AML-193 (cell line): ENCODE results near the gene MIEF2.

Experiments
- DNase-seq, 2 experiments: peaks; one replicate each; lab custom pipeline; 2025; lab: John Stamatoyannopoulos, UW

Gene MIEF2

DNA sequence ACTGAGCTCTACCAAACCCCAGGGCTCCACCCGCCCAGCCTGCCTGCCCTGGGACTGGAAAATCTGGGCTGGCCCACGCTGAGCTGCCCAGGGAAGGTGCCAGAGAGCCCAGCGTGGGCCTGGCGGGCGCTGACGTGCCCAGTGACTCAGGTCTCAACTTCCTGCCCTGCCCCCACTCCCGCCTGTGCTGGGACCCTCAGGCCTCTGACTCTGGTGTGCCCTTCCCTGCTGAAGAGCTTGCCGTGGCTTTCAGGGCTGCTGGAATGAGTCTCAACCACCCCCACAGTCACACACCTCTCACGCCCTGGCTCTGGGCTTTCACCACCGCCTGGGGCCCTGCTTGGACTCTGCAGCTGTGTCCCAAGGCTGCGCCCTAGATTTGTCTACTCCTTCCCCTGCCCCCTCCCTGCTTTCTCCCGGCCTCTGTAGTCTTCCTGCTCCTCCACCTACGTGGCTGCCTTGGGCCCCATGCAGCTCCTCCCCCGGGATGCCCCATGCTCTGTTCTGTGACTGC, 24.7 kb upstream of the MIEF2 start:
- DNase-seq = no peak

GRCh38 chr17:18236494-18236893, 24.0 kb upstream of the MIEF2 start:
- DNase-seq = no peak

DNA sequence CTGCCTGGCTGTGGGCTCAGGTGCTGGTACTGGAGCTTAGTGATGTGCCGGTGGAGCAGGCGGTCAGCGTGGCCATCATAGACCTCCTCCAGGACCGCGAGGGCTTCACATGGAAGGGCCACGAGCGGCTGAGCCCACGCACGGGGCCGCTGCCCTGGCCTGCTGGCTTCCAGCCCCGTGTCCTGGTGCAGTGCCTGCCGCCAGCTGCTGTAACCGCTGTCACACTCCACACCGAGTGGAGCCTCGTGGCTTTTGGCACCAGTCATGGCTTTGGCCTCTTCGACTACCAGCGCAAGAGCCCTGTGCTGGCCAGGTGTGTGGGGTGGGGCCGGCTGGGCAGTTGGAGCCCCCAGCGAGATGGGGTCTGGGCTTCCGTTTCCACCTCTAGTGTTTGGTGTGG, 23.0 kb upstream of the MIEF2 start:
- no peak for DNase-seq

DNA sequence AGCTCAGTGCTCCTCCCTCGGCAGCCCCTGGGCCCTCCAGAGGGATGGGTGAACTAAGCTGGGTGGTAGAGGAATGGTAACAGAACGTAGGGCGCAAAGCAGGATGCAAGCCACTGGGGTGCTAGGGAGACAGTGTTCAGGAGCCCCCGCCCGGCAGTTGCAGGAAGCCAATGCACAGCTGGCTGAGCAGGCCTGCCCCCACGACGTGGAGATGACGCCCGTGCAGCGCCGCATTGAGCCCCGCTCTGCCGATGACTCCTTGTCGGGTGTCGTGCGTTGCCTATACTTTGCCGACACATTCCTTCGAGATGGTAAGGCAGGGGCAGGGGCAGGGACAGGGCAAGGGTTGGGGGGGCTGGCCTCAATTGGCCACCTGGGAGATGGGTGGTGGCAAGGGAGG, 22.2 kb upstream of the MIEF2 start:
- no peak for DNase-seq

GRCh38 chr17:18240449-18240848, 20.0 kb upstream of the MIEF2 start:
- DNase-seq = no peak

DNA sequence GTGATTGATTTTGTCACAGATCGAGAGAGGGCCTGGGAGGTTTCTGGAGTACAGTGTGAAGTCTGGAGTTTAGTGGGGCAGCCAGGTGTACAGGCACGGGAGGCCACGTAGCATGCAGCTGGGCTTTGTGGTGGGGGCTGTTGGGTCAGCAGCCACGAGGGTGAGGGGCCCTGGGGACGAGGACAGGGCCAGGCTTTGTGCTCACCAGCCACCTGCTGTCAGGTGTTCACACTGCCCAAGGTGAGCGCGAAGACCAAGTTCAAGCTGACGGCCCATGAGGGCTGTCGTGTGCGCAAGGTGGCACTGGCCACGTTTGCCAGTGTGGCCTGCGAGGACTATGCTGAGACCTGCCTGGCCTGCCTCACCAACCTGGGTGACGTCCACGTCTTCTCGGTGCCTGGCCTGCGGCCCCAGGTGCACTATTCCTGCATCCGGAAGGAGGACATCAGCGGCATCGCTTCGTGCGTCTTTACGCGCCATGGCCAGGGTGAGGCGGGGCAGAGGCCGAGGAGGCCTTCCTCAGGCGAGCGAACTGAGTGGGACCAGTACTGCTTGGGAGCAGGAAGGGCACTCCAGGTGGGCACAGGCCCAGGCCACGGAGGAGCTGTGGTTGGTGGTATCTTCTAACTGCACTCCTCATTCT, 19.1 kb upstream of the MIEF2 start:
- DNase-seq = no peak

GRCh38 chr17:18245038-18245776, 15.3 kb upstream of the MIEF2 start:
- DNase-seq = no peak

DNA sequence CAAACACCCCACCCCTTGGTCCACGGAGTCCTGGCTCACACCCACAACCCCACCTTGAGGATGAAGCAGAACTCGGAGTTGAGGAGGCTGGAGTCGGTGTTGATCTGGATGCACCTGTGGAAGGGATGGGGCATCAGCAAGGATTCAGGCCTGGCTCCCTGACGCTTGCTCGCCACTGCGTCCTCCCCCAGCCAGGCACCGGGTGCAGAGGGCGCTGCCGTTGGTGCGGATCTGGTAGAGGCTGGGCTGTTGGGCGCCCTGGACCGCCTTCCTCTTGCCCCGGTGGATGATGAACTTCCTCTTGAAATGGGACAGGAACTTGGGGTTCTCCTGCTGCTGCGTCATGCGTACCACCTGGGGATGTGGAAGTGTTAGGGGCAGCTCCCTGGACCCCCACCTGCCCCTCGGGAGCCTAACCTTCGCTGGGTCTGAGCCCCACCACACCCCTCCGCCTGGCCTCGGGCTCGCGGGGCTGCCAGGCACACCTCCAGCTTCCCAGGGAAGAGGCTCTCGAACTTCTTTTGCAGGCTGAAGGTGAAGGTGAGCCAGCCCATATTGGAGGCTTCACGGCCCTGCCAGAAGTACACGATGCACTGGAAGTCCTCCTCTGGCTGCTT, 14.2 kb upstream of the MIEF2 start:
- no peak for DNase-seq

GRCh38 chr17:18246880-18247612, 13.4 kb upstream of the MIEF2 start:
- DNase-seq = no peak

- no peak for DNase-seq
Measured at GRCh38 chr17:18247613-18248001, 12.9 kb upstream of the MIEF2 start.

GRCh38 chr17:18248300-18248731, 12.1 kb upstream of the MIEF2 start:
- peak; percentile 11 to 36 for DNase-seq

- no peak for DNase-seq
Measured at GRCh38 chr17:18248811-18249210, 11.7 kb upstream of the MIEF2 start.

GRCh38 chr17:18250259-18250658, 10.2 kb upstream of the MIEF2 start:
- DNase-seq = no peak

GRCh38 chr17:18250708-18251107, 9.8 kb upstream of the MIEF2 start:
- no peak for DNase-seq

DNA sequence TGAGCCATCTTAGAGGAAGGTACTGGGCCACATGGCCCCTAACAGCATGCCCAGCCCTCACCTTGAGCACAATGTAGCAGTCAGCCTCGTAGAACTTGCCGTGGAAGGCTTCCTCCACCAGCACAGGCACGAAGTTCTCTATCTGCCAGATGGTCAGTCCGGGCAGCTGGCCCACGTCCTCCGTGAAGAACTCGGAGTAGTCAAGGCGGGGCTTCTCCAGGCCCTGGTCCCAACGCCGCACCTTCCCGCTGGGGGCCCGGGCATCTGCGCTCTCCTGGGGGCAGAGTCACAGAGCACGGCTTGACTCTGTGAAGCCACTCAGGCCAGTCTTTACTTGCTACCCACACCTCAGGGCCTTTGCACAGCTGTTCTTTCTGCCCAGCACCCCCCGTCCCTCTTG, 9.3 kb upstream of the MIEF2 start:
- DNase-seq = no peak

DNA sequence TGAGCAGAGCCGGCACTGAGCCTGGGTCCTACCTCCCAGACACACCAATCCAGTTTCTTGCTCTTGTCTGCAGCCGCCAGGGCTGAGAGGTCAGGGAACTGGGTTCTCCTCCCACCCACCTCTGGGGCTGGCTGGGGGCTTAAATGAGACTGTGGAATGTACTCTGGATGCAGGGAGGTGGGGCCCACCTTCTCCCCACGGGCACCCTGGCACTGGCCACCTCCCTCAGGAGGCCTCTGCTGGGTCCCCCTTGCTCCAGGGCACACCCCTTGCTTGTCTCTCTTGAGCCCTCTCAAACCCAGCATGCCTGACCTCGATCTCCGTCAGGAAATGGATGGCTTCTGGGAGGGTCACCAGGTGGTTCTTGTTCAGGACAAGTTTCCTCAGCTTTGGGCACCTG, 8.3 kb upstream of the MIEF2 start:
- DNase-seq = no peak

DNA sequence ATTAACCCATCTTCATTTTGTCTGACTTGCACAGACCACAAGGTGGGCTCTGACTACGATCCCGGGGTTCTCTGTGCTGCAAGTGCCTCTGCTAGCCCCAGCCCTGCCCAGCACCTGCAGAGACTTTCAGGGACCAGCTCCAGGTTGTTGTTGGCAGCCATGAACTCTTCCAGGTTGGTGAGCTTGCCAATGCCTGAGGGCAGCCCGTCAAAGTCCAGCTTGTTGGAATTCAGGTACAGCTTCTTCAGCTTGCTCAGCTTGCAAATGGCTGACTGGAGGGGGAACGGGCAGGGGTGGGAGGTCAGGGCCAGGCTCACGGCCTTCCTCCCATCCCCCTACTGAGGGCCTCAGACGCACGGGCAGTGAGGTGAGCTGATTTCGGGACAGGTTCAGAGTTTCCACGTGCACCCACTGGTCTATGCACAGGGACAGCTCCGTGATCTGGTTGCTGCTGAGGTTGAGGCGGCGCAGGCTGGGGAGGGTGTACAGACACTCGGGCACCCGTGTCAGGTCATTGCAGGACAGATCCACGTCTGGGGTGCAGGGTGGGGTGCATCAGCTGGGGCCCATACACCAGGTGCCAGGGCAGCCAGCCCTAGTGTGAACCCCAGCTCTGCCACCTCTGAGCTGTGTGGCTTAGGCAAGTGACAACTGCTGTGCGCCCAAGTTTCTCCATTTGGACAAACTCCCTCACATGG, 7.1 kb upstream of the MIEF2 start:
- DNase-seq = no peak

DNA sequence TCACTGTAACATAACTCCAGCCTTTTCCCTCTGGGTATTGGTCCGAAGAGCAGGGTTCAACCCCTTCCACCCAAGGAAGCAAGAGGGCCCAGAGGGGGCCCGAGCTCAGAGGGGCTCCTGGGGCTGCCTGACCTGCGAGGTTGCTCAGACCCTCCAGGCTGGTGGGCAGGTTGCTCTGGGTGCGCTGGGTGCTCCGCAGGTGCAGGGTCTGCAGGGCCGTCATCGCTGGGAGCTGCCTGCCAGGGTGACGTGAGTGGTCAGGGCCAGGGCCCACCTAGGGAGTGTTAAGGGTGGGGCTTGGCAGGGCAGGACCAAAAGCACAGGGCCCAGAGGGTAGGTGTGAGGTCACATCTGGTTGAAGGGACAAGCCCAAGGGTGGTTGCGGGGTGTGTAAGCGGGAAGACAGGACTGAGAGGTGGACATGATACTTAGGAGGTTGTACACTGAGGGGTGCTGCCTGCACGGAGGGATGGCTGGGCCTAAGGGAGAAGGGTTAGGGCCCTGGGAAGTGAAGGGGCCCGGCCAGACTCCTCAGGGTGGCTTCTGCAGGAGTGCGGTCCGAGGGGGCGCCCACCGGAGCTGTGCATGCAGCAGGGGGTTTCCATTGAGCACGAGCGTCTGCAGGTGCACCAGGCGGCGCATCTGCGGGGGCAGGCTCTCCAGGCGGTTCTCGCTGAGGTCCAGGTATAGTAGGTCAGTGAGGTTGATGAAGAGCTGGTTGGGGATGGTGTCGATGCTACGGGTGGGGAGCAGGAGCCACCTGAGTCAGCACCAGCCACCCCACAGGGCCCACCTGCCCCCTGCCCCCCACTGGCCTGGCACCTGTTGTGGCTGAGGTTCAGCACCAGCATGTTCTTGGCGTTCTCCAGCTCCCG, 6.3 kb upstream of the MIEF2 start:
- DNase-seq = no peak

DNA sequence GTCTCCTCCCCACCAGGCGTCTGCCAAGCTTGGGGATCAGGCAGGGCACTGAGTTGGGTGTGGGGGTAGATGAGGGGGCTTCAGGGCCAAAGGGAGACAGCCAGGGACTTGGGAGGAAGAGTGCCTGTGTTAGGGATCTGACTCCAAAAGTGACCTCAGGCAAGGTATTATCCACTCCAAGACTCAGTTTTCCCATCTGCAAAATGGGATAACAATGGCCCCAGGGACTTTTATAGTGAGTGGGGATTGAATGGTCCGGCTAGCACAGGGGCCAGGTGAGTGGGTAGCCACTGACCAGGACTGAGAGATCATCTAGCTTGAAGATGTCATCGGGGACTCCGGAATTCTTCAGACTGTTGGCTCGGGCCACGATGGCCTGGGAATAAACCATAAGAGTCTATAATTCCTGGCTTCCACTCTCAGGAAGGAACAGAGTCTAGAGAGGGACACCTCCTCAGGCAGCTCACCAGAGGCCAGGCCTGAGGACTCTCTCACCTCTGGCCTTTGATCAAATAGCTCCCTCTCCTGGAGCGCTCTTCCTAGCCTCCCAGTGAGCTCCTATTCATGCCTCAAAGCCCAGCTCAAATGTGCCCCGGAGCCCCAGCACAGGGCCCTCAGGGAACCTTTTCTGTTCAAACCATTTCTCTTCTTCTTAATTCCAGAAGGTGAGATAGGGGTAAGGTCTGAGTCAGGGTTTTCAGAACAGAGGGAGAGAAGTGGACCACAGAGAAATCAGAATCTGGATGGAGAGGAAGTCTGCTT, 5.4 kb upstream of the MIEF2 start:
- DNase-seq = no peak

GRCh38 chr17:18256351-18256750, 4.1 kb upstream of the MIEF2 start:
- no peak for DNase-seq
